Sciatic nerve (tissue), 2 donors: Measurements from ENCODE around the gene KCNAB1. TPM values are rescaled to one million over a fixed set of nuclear protein-coding genes. Genes with fewer than 3 reads are reported as not detected.
A peak's percentile ranks its signal among the peaks of the same experiment; 100 is the strongest.
"Not testable (repeated sequence)": the region's sequence is repeated elsewhere in the genome, so short reads cannot be mapped to it uniquely, and the experiment has no call there.

Experiments used
- ATAC-seq: fragments of 200-7000 bp; cut with Tn5 transposase; one replicate; pipeline ENCODE4 v1.9.1; 2020; ENCODE audit warnings: mild to moderate bottlenecking, moderate library complexity
- DNase-seq: peaks from one replicate; pipeline ENCODE4 v3.0.0-alpha.2; 2020; ENCODE audit warnings: low spot score
- intact Hi-C: fragments of 100-400 bp; cut with DNase I; formaldehyde crosslinking; loops from one replicate; pipeline ENCODE4 v1.14.2; 2022
- total RNA-seq: library from RNA; stranded (reverse); fragmentation: NEBNext Ultra II Directional; extraction: Animal tissue kit (Norgen Biotek cat#: 25700); gene quantifications from one replicate; pipeline ENCODE4 v1.2.1, GENCODE V29; 2021
- donor health status: DM: no; HTN: no; CAD: no.
- donor health status: DM: no; HTN: no; CAD: no.

KCNAB1 gene
- total RNA-seq = 6.2 TPM

DNA sequence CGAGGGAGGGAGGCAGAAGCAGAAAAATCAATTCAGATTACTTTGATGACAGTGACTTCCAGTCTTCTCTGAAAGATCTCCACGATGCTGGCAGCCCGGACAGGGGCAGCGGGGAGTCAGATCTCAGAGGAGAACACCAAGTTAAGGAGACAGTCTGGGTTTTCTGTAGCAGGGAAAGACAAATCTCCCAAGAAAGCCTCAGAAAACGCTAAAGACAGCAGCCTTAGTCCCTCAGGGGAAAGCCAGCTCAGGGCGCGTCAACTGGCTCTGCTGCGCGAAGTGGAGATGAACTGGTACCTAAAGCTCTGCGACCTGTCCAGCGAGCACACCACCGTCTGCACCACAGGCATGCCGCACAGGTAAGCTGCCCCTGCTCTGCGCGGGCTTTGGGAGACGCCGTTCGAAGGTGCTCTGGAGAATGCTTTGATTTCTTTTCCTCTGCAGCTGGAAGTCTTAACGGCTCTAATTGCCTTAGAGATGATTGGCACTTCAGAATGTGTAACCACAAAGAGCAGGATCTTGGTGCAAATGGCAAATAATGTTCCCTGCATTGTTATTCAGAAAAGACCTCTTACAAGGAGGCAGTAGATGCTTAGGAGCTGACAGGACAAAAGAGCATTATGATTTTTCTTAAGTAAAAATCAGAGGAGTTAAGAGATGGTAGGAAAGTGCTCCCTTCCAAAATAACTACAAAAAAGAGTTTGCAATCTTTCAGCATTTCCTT lies at the start of gene KCNAB1:
KCNAB1 (plus strand) TSS at position 51 of the 724 bp plus-strand sequence.
- ATAC-seq = no peak
- intact Hi-C loops = no loop called here
- DNase-seq = no peak

DNA sequence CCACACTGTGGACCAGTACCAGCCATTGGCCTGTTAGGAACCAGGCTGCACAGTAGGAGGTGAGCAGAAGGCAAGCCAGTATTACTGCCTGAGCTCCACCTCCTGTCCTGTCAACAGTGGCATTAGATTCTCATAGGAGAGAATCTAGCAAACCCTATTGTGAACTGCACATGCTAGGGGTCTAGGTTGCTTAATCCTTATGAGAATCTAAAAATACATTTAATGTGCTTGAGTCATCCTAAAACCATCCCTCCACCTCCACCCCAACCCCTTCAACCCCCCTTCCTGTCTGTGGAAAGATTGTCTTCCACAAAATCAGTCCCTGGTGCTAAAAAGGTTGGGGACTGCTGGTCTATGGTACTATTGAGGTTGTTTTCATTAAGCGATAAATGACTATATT lies 49.3 kb upstream of the KCNAB1 start:
- DNase-seq = no peak
- intact Hi-C loops = no loop called here

DNA sequence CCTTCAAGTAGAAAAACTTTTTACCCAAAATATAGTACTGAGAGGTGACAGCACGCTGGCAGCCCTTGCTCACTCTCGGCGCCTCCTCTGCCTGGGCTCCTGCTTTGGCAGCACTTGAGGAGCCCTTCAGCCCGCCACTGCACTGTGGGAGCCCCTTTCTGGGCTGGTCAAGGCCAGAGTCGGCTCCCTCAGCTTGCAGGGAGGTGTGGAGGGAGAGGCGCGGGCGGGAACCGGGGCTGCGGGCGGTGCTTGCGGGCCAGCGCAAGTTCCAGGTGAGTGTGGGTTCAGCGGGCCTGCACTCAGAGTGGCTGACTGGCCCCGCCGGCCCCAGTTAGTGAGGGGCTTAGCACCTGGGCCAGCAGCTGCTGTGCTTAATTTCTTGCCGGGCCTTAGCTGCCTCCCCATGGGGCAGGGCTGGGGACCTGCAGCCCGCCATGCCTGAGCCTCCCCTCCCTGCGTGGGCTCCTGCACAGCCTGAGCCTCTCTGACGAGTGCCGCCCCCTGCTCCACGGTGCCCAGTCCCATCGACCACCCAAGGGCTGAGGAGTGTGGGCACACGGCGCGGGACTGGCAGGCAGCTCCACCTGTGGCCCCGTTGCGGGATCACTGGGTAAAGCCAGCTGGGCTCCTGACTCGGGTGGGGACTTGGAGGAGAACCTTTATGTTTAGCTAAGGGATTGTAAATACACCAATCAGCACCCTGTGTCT lies 47.3 kb upstream of the KCNAB1 start:
- ATAC-seq, DNase-seq, intact Hi-C loops: not testable (repeated sequence)

More for the DNA sequence above, 49.3 kb upstream of the KCNAB1 start:
- no peak for ATAC-seq

DNA sequence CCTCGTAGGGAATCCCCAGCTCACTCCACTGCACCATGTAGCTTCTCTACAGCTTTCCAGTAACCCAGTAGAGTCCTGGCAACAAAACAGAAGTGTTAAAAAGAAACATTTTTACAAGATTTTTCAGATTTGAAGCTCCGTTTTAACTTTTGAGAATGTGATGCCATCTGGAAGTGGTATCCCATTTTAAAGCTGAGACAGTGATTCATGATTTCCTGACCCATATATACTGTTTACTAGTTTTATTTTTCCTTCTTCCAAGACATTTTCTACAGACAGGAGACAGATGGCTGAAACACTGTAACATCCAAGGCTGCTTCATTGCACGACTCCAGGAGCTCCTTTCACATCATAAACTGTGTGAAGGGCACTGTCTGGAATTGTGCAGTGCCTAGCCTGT lies 30.3 kb upstream of the KCNAB1 start:
- no peak for ATAC-seq
- DNase-seq = no peak
- intact Hi-C loops = no loop called here

DNA sequence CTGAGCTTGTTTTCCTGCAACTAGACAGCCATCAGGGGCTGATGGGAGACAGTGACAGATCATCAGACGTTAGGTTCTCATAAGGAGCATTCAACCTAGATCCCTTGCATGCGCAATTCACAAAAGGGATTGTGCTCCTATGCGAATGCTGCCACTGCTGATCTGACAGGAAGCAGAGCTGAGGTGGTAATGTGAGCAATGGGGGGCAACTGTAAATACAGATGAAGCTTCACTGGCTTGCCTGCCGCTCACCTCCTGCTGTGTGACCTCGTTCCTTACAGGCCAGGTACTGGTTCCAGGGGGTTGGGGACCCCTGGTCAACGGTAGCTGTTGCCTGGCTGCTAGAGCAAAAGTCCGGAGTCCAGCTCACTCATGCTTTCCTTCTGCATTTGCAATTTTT lies 26.4 kb upstream of the KCNAB1 start:
- intact Hi-C loops = no loop called here
- DNase-seq (no peak), ATAC-seq (no peak)

DNA sequence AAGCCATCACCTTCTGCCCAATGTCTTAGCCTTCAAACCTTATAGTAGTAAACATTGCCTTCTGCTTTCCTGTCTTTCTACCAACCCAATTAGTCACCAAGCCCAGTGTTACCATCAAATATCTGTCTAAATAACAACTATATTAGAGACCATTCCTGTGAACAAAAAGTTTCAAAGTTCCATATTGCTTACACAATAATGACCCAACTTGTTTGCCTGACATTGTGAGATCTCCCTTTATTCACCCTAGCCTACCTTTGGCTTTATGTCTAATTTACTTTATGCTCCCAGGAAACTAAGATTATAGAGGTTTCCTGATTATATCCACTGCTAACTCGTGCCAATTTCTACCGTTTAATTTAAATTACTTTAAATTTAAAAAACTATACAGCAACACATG lies 26.0 kb upstream of the KCNAB1 start:
- DNase-seq (no peak), ATAC-seq (no peak)
- intact Hi-C loops = no loop called here

DNA sequence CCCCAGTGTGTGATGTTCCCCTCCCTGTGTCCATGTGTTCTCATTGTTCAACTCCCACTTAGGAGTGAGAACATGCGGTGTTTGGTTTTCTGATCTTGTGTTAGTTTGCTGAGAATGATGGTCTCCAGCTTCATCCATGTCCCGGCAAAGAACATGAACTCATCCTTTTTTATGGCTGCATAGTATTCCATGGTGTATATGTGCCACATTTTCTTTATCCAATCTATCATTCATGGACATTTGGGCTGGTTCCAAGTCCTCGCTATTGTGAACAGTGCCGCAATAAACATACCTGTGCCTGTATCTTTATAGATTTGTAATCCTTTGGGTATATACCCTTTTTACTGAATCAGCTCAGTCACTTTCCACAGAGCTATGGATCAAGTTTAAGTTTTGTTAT lies 24.7 kb upstream of the KCNAB1 start:
- ATAC-seq, intact Hi-C loops, DNase-seq: not testable (repeated sequence)

DNA sequence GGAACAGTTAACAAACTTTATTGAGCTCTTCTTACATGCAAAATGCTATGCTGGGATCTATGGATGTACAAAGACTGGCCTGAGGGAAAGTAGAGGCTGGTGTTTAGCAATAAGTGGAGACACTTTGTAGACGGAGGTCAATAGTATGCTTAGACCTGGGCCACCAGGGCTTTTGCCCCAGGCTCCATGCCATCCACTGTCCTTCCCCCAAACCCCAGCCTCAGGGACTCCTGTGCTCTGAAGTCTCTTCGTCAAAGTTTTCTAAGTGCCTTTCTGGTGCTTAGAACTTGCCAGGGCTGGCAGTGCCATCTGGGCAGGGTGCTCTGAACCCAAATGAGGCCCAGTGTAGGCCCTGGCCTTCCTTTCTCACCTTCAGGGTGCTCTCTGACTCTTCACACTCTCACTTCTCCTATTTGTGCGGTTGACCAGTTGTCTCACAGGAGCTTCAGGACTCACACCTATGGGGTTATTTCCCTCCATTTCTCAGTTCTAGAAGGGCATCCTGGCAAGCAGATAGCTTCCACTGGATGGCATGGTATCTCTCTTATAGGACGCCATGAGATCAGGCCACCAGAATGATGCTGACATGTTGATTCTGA lies 21.8 kb upstream of the KCNAB1 start:
- ATAC-seq = no peak
- intact Hi-C loops = no loop called here
- DNase-seq = no peak

DNA sequence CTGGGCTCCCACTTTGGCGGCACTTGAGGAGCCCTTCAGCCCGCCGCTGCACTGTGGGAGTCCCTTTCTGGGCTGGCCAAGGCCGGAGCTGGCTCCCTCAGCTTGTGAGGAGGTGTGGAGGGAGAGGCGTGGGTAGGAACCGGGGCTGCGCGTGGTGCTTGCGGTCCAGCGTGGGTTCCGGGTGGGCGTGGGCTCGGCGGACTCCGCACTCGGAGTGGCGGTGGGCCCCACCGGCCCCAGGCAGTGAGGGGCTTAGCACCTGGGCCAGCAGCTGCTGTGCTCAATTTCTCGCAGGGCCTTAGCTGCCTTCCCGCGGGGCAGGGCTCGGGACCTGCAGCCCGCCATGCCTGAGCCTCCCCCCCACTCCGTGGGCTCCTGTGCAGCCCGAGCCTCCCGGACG lies 21.0 kb upstream of the KCNAB1 start:
- DNase-seq, ATAC-seq, intact Hi-C loops: not testable (repeated sequence)

DNA sequence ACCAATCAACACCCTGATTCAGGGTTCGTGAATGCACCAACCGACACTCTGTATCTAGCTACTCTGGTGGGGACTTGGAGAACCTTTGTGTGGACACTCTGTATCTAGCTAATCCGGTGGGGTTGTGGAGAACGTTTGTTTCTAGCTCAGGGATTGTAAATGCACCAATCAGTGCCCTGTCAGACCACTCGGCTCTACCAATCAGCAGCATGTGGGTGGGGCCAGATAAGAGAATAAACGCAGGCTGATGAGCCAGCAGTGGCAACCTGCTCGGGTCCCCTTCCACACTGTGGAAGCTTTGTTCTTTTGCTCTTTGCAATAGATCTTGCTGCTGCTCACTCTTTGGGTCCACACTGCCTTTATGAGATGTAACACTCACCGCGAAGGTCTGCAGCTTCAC lies 20.4 kb upstream of the KCNAB1 start:
- DNase-seq, ATAC-seq, intact Hi-C loops: not testable (repeated sequence)

DNA sequence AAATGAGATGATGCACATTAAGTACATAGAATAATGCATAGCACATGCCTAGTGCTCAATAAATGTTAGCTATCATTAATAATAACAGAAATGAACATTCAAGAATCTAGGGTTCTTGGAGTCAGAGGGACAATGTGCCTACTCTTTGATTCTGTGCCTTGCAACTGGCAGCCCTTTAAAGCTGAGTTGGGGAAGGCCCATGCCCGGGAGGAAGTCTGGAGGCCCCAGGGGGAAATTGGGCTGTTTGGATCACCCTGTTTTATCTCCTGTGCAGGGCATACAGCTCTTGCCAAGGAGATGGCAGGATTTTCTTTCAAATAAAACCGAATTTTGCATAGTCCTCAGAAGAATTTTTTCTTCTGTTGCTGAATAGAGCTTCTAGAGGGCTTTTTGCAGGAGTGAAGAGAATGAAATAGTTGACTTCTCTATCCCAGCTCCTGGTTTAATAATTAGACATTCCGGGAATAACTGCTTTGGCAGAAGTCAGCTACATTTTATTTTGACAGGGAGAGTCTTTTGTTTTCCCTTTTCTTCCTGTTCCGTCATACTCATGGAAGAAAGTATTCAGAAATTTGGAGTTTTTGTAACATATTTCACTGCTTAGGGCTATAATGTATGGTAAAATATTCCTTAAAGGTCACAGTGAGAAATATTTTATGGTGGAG lies 18.0 kb upstream of the KCNAB1 start:
- intact Hi-C loops = no loop called here
- ATAC-seq (no peak), DNase-seq (no peak)

DNA sequence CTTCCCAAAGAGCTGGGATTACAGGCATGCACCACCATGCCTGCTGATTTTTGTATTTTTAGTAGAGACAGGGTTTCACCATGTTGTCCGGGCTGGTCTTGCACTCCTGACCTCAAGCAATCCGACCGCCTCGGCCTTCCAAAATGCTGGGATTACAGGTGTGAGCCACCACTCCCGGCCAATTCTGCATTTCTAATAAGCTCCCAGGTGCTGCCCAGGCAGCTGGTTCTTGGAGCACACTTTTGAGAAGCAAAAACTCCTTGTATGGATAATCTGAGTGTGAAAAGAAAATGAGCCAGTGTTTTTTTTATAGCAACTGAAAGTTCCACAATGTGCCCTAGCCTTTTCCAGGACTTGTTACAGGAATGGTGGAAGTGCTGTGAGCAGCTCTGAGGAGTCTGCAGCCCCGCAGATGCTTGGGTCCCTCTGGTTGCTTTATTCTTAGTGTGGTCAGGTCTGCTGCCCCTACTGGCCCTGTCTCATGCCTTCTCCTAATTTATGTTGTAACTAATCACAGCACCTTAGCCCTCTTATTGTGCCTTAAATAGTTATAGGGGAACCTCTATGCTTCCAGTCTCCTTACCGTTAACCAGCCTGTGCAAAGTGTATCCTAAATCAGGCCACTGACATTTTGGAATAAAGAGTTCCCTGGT lies 13.5 kb upstream of the KCNAB1 start:
- intact Hi-C loops = no loop called here
- ATAC-seq (no peak), DNase-seq (no peak)

DNA sequence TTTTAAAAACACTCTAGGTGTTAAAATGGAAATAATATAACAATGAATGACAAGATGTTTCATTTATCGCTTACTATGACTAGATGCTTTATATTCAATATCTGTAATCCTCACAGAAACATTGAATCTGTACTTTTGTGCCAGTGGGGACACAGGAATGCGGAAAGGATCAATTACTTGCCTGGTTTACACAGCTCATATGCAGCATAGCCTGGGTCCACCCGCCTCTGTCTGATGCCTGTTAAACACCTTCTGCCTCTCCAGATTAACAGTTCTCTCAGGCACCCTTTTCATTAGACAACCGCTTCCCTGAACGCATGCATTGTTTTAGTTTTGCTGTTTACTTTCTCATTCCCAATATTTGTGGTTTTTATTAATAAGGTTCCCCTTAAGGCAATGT lies 12.9 kb upstream of the KCNAB1 start:
- intact Hi-C loops = no loop called here
- DNase-seq (no peak), ATAC-seq (no peak)

DNA sequence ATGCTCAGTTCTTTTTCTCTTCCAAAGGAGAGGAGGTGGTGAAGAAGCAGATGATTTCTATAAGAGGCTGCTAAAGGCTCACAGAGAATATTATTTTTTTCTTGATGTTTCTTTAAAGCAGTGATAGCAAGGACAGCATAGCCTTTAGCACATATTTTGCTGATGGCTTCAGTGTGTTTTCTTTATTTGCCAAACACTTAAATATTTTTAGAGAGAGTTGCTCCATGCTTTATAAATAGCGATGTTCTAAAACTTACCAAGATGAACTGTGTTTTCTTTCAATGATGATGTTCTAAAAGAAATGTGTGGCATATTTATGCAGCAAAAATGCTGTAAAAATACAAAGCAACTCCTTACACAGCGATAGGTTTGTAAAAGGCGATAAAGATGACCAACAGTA lies 11.8 kb upstream of the KCNAB1 start:
- DNase-seq = no peak
- intact Hi-C loops = no loop called here
- ATAC-seq = no peak

DNA sequence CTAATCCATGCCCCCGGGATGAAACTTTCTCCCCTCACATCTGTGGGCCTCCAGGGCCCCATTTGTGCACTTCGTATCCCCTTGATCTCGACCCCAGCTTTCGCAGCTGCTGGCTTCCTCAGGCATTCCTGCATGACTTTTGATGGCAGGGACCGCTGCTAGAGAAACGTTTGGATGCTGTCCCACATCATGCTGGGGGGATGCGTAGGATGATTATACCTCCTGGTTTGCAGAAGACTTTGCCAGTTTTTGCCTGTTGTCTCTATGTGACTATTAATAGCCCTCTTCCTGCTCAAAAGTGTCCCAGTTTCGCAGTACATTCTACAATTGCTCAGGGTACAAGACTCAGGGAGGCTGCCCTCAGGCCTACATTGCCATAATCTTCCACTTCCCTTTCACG lies 10.4 kb upstream of the KCNAB1 start:
- intact Hi-C loops = no loop called here
- DNase-seq (no peak), ATAC-seq (no peak)

DNA sequence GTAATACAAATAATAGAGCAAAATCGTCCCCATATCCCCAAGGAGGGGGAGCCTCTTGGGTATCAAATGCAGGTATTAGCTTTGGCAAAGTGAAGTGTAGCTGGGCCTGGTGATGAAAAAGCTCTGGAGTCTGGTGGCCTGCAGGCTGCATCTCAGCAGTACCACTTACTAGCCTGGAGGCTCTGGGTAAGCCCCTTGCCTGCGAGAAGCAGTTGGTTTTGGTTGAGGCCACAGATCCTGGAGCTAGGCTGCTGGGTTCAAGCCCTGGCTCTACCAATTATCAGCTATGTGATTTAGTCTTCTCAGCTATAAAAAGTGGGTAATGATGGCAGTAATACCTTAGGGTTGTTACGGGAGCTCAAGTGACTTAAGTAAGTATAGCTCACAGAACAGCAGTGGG lies 6.1 kb downstream of the KCNAB1 start:
- DNase-seq (no peak), ATAC-seq (no peak)
- intact Hi-C loops = no loop called here

DNA sequence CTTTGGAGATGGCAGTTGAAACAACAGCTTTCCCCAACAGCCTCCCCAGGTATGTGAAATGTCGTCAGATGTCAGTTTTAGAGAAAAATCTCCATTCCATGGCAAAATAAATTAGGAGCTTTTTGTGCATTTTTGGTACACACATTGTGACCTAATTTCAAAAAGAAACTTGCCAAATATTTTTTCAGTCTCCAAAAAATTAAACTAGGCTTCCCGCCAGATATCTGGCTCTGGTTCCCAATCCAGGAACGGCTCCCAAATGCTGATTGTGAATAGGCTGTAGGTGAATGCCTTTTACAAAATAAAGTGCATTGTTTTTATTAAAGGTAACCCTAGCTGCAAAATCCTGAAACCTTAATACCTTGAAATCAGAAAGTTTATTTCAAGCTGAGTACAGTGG lies 10.9 kb downstream of the KCNAB1 start:
- ATAC-seq (peak; percentile 23), DNase-seq (no peak)
- intact Hi-C loops = no loop called here

DNA sequence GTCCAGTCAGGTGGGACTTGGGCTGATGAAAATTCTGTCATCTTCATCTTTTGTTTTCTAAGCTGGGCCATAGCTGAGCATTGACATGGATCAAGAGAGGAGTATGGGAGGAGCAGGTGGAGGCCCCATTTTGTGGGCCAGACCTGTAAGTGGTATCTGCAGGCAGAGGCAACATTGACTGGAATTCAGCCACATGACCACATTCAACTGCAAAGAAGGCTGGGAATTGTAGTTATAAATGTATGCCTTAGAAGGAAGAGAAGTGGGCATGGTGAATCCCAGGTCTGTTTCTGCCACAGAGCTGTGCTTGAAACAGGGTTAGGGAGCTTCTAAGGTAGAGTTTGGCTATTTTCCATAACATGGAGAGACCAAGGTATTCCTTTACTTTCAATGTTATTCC lies 11.4 kb downstream of the KCNAB1 start:
- DNase-seq (no peak), ATAC-seq (no peak)
- intact Hi-C loops = no loop called here

DNA sequence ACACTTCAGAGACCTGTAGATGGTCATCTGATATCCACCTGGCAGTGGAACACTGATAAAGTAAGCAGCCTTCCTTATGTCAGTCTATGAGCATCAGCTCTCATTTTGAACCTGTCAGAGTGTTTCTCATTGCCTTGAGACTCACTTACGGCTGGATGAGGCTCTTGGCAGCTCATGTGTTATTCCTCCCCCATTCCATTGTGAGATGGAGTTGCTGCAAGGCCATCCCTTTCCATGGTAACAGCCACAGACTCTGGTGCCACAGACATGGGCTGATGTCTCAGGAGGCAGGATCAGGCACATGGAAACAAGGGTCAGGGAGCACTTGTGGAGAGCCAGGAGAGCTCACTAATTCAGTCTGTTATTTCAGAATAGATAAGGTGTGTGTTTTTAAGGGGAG lies 11.9 kb downstream of the KCNAB1 start:
- ATAC-seq = peak; percentile 61
- intact Hi-C loops = no loop called here
- DNase-seq = no peak
